GM12878 (cell line): ENCODE data around the gene DACH2. TPM values are rescaled to one million over a fixed set of nuclear protein-coding genes. Genes with fewer than 3 reads are reported as not detected.

Source experiments
- ATAC-seq: fragments of 200-7000 bp; cut with Tn5 transposase; 3 replicates; pipeline ENCODE4 v1.9.1; 2020; ENCODE audit warnings: mild to moderate bottlenecking, moderate library complexity
- BruUV-seq: library from RNA; stranded (reverse); fragments of 400-500 nt; replicated peaks from 2 replicates; lab custom pipeline; 2021; lab: Mats Ljungman, UMichigan
- CTCF ChIA-PET: fragments of 300-600 bp; sonication (Branson Sonifier 250); formaldehyde crosslinking; extraction: SDS; loops from one replicate; lab custom pipeline; 2021; ENCODE audit warnings: inconsistent platforms; lab: Yijun Ruan, JAX
- POLR2A ChIA-PET: fragments of 350-600 bp; formaldehyde crosslinking; extraction: SDS; loops from one replicate; lab custom pipeline; 2021; ENCODE audit warnings: inconsistent platforms; lab: Charles Lee
- RAD21 ChIA-PET: fragments of 300-600 bp; sonication (Branson Sonifier 250); formaldehyde crosslinking; loops from one replicate; lab custom pipeline; 2023; ENCODE audit warnings: antibody characterized with exemption; ENCODE audit not compliant: unreplicated experiment; lab: Charles Lee
- SMC1A ChIA-PET: fragments of 300-600 bp; sonication (Branson Sonifier 250); formaldehyde crosslinking; loops from one replicate; lab custom pipeline; 2023; ENCODE audit not compliant: unreplicated experiment, uncharacterized antibody; lab: Charles Lee
- DNase-seq: peaks from one replicate; pipeline ENCODE4 v3.0.0-alpha.2; 2011; ENCODE audit warnings: low read depth, low spot score
- FAIRE-seq: peaks from 3 replicates; lab custom pipeline; 2011; peaks lifted over from hg19 to GRCh38; lab: Jason Lieb, UNC
- H2AFZ ChIP-seq: 2 replicates; pipeline ENCODE4 v1.6.0; 2011; ENCODE audit warnings: low read depth, low read length, control low read depth; ENCODE audit not compliant: control insufficient read depth
- H3K27ac ChIP-seq: 2 replicates; pipeline ENCODE4 v1.5.1; 2011; ENCODE audit warnings: control low read depth; ENCODE audit not compliant: control insufficient read depth, insufficient read depth
- H3K27me3 ChIP-seq, 2 experiments: replicated peaks in 1 of 2; 2 replicates each; pipeline versions ENCODE4 v1.6.0 to v1.6.1; 2011; ENCODE audit warnings: low read length in 1 of 2; ENCODE audit not compliant: control insufficient read depth in 2 of 2, insufficient read depth in 2 of 2
- H3K36me3 ChIP-seq, 2 experiments: 2 replicates each; pipeline ENCODE4 v1.5.1; 2011; ENCODE audit warnings: low read length in 1 of 2; ENCODE audit not compliant: control insufficient read depth in 2 of 2, insufficient read depth in 2 of 2
- H3K4me1 ChIP-seq: 2 replicates; pipeline ENCODE4 v1.6.1; 2011; ENCODE audit warnings: mild to moderate bottlenecking, low read length, moderate library complexity, mixed read lengths; ENCODE audit not compliant: control insufficient read depth, insufficient read depth
- H3K4me2 ChIP-seq: 2 replicates; pipeline ENCODE4 v1.6.0; 2011; ENCODE audit warnings: control low read depth; ENCODE audit not compliant: control insufficient read depth, insufficient read depth
- H3K4me3 ChIP-seq: fragments of 200-600 bp; sonication (generic); 2 replicates; pipeline ENCODE4 v1.5.1; 2016
- H3K79me2 ChIP-seq: 2 replicates; pipeline ENCODE4 v1.6.0; 2011; ENCODE audit warnings: low read length; ENCODE audit not compliant: control insufficient read depth, insufficient read depth
- H3K9ac ChIP-seq: 2 replicates; pipeline ENCODE4 v1.8.0; 2011; ENCODE audit warnings: low read length, control low read depth, mixed read lengths; ENCODE audit not compliant: control insufficient read depth, insufficient read depth
- H3K9me3 ChIP-seq: replicated peaks from 3 replicates; pipeline ENCODE4 v1.5.1; 2011; ENCODE audit warnings: mild to moderate bottlenecking, low read length; ENCODE audit not compliant: control insufficient read depth, insufficient read depth
- H4K20me1 ChIP-seq: 2 replicates; pipeline ENCODE4 v1.6.0; 2011; ENCODE audit not compliant: control insufficient read depth, insufficient read depth
- BCL11A ChIP-seq: IDR thresholded peaks from 2 replicates; pipeline ENCODE4 v1.6.1; 2011; ENCODE audit warnings: low read depth, low read length
- CBFB ChIP-seq: IDR thresholded peaks from 2 replicates; pipeline ENCODE4 v1.6.1; 2016; ENCODE audit warnings: antibody characterized with exemption, low read depth
- EED ChIP-seq: sonication (generic); IDR thresholded peaks from 2 replicates; pipeline ENCODE4 v1.6.1; 2016; ENCODE audit warnings: antibody characterized with exemption, low read depth
- FOS ChIP-seq: IDR thresholded peaks from 3 replicates; pipeline ENCODE4 v1.6.1; 2011; ENCODE audit warnings: borderline replicate concordance; ENCODE audit not compliant: insufficient read length; ENCODE audit errors: extremely low read depth
- GATAD2B ChIP-seq: fragments of 450-650 bp; conservative IDR thresholded peaks from 2 replicates; pipeline ENCODE4 v1.6.1; 2017; ENCODE audit warnings: low read depth, mild to moderate bottlenecking, moderate library complexity
- JUND ChIP-seq: IDR thresholded peaks from 2 replicates; pipeline ENCODE4 v1.6.1; 2012; ENCODE audit warnings: low read depth, mild to moderate bottlenecking, low read length, improper control_type of control experiment, moderate library complexity
- RCOR1 ChIP-seq: conservative IDR thresholded peaks from 2 replicates; pipeline ENCODE4 v1.6.1; 2012; ENCODE audit warnings: low read depth, low read length, improper control_type of control experiment
- SUZ12 ChIP-seq: fragments of 200-600 bp; sonication (generic); IDR thresholded peaks from one replicate; pipeline ENCODE4 v1.6.1; 2018; ENCODE audit warnings: antibody characterized with exemption, mild to moderate bottlenecking; ENCODE audit not compliant: unreplicated experiment
- YY1 ChIP-seq: IDR thresholded peaks from 2 replicates; pipeline ENCODE4 v1.6.1; 2011; ENCODE audit warnings: low read depth, mild to moderate bottlenecking, low read length
- ZBED1 ChIP-seq: IDR thresholded peaks from 2 replicates; pipeline ENCODE4 v1.6.1; 2016; ENCODE audit warnings: borderline replicate concordance
- ZNF207 ChIP-seq: fragments of 450-650 bp; IDR thresholded peaks from 2 replicates; pipeline ENCODE4 v1.6.1; 2014; ENCODE audit warnings: antibody characterized with exemption, mild to moderate bottlenecking, borderline replicate concordance
- ZSCAN29 ChIP-seq: fragments of 450-650 bp; IDR thresholded peaks from 2 replicates; pipeline ENCODE4 v1.6.1; 2017; ENCODE audit warnings: mild to moderate bottlenecking, moderate library complexity
- WGBS: methylation state at CpG from one replicate; pipeline ENCODE4 v1.1.6; 2016; ENCODE audit warnings: low lambda C conversion rate; ENCODE audit not compliant: insufficient replicate concordance, insufficient coverage; ENCODE audit errors: missing lambda C conversion rate; 5-methylcytosine and 5-hydroxymethylcytosine counted together
- in situ Hi-C: fragments of 300-500 bp; cut with MboI; formaldehyde crosslinking; loops from 9 replicates; pipeline ENCODE4 v1.14.3; 2018; ENCODE audit warnings: mixed read lengths
- intact Hi-C: fragments of 100-400 bp; cut with micrococcal nuclease; formaldehyde crosslinking; loops from one replicate; pipeline ENCODE4 v1.14.2; 2022; ENCODE audit not compliant: unreplicated experiment
- polyA plus RNA-seq, 11 experiments: library from polyadenylated mRNA; depleted of rRNA in 4 of 11; unstranded in 6 of 11; stranded (reverse) in 5 of 11; fragments of >200 nt; fragmentation: Nextera tagmentation in 4 of 11; fragmentation: Illumina TruSeq in 1 of 11; extraction: Ambion mirVana in 4 of 11; extraction: Trizol in 1 of 11; gene quantifications; 1 replicate in 1 of 11; 2 replicates in 10 of 11; pipeline versions ENCODE4 v1.2.1 to v1.2.3, GENCODE V29; 2011 to 2016; ENCODE audit warnings: inconsistent platforms in 2 of 11, missing spikeins in 2 of 11, low read depth in 1 of 11
- total RNA-seq, 4 experiments: library from RNA; depleted of rRNA in 3 of 4; stranded (reverse); fragments of >200 nt in 3 of 4; fragmentation: Illumina TruSeq in 1 of 4; extraction: Trizol in 1 of 4; gene quantifications; 2 replicates each; pipeline versions ENCODE4 v1.2.1 to v1.2.3, GENCODE V29; 2013 to 2021
- TF ChIP-seq, protein P1 (sequence below): fragments of 450-650 bp; IDR thresholded peaks from 2 replicates; pipeline ENCODE4 v1.6.1; 2018; ENCODE audit warnings: mild to moderate bottlenecking, low read depth, moderate library complexity; ENCODE audit not compliant: partially characterized antibody
- TF ChIP-seq, protein P2 (sequence below): fragments of 450-650 bp; IDR thresholded peaks from 2 replicates; pipeline ENCODE4 v1.6.1; 2017; ENCODE audit warnings: mild to moderate bottlenecking
- TF ChIP-seq, protein P3 (sequence below): IDR thresholded peaks from 2 replicates; pipeline ENCODE4 v1.6.1; 2012; ENCODE audit warnings: low read depth, low read length, improper control_type of control experiment
- TF ChIP-seq, protein P4 (sequence below): fragments of 450-650 bp; IDR thresholded peaks from 2 replicates; pipeline ENCODE4 v1.6.1; 2016; ENCODE audit warnings: mild to moderate bottlenecking
- TF ChIP-seq, protein P5 (sequence below): IDR thresholded peaks from 2 replicates; pipeline ENCODE4 v1.6.1; 2012; ENCODE audit warnings: low read depth, low read length, improper control_type of control experiment

Gene DACH2
- total and polyA plus RNA-seq, 10 of the 15 experiments (the other 5 are each of a cell fraction or from before 2014, with no cell fraction given): 0.03 to 0.19 (median 0.07) TPM; not detected in 6

DNA sequence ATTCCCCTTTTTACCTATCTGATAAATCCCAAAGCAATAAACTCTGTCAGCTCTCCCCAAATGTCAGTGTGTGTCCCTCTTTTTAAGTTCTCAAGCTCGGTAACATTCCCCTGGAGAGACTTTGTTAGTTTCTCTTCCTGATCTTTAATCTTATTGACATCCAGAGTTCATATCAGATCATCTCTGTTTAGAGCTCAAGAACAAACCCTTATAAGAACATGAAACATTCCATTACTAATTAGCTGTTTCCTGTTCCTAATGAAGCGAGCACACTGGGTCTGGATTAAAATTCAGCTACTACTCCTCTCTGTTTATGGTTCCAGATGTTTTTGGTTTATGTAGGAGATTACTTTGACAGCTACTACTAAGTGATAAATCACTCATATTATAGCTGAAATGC, 681.5 kb downstream of the DACH2 start:
- DNase-seq: no peak
- intact Hi-C loops: no loop called here
- no peak overlapping the region for H3K27ac ChIP-seq
- CTCF ChIA-PET: no interaction called here
- SMC1A ChIA-PET: interaction anchor here (0.8 kb wide), 1 partner anchor 10 kb away, joined by 3 read pairs; no protein-coding TSS in a partner anchor
- no peak overlapping the region for H3K9ac ChIP-seq
- ATAC-seq: no peak
- H3K4me1 ChIP-seq: no peaks in the 10 kb centered on the region
- no peaks in the 10 kb centered on the region for H3K36me3 ChIP-seq
- TF ChIP-seq GATAD2B (no peak), ZSCAN29 (no peak), RCOR1 (no peak), ZNF207 (no peak), EED (no peak), JUND (no peak), ZBED1 (no peak), SUZ12 (no peak), YY1 (no peak), CBFB (no peak), FOS (no peak), BCL11A (no peak)
- TF ChIP-seq, protein P1, sequence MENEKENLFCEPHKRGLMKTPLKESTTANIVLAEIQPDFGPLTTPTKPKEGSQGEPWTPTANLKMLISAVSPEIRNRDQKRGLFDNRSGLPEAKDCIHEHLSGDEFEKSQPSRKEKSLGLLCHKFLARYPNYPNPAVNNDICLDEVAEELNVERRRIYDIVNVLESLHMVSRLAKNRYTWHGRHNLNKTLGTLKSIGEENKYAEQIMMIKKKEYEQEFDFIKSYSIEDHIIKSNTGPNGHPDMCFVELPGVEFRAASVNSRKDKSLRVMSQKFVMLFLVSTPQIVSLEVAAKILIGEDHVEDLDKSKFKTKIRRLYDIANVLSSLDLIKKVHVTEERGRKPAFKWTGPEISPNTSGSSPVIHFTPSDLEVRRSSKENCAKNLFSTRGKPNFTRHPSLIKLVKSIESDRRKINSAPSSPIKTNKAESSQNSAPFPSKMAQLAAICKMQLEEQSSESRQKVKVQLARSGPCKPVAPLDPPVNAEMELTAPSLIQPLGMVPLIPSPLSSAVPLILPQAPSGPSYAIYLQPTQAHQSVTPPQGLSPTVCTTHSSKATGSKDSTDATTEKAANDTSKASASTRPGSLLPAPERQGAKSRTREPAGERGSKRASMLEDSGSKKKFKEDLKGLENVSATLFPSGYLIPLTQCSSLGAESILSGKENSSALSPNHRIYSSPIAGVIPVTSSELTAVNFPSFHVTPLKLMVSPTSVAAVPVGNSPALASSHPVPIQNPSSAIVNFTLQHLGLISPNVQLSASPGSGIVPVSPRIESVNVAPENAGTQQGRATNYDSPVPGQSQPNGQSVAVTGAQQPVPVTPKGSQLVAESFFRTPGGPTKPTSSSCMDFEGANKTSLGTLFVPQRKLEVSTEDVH: no peak
- TF ChIP-seq, protein P2, sequence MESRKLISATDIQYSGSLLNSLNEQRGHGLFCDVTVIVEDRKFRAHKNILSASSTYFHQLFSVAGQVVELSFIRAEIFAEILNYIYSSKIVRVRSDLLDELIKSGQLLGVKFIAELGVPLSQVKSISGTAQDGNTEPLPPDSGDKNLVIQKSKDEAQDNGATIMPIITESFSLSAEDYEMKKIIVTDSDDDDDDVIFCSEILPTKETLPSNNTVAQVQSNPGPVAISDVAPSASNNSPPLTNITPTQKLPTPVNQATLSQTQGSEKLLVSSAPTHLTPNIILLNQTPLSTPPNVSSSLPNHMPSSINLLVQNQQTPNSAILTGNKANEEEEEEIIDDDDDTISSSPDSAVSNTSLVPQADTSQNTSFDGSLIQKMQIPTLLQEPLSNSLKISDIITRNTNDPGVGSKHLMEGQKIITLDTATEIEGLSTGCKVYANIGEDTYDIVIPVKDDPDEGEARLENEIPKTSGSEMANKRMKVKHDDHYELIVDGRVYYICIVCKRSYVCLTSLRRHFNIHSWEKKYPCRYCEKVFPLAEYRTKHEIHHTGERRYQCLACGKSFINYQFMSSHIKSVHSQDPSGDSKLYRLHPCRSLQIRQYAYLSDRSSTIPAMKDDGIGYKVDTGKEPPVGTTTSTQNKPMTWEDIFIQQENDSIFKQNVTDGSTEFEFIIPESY: no peak
- TF ChIP-seq, protein P3, sequence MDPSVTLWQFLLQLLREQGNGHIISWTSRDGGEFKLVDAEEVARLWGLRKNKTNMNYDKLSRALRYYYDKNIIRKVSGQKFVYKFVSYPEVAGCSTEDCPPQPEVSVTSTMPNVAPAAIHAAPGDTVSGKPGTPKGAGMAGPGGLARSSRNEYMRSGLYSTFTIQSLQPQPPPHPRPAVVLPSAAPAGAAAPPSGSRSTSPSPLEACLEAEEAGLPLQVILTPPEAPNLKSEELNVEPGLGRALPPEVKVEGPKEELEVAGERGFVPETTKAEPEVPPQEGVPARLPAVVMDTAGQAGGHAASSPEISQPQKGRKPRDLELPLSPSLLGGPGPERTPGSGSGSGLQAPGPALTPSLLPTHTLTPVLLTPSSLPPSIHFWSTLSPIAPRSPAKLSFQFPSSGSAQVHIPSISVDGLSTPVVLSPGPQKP: no peak
- TF ChIP-seq, protein P4, sequence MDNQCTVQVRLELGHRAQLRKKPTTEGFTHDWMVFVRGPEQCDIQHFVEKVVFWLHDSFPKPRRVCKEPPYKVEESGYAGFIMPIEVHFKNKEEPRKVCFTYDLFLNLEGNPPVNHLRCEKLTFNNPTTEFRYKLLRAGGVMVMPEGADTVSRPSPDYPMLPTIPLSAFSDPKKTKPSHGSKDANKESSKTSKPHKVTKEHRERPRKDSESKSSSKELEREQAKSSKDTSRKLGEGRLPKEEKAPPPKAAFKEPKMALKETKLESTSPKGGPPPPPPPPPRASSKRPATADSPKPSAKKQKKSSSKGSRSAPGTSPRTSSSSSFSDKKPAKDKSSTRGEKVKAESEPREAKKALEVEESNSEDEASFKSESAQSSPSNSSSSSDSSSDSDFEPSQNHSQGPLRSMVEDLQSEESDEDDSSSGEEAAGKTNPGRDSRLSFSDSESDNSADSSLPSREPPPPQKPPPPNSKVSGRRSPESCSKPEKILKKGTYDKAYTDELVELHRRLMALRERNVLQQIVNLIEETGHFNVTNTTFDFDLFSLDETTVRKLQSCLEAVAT: no peak
- TF ChIP-seq, protein P5, sequence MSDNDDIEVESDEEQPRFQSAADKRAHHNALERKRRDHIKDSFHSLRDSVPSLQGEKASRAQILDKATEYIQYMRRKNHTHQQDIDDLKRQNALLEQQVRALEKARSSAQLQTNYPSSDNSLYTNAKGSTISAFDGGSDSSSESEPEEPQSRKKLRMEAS: no peak
- H3K9me3 ChIP-seq: no peaks in the 10 kb centered on the region
- H3K27me3 ChIP-seq: no peaks in the 10 kb centered on the region
- no peak overlapping the region for H3K4me2 ChIP-seq
- no peaks in the 10 kb centered on the region for H4K20me1 ChIP-seq
- FAIRE-seq: no peak
- BruUV-seq: no TSS peak
- RAD21 ChIA-PET: no interaction called here
- POLR2A ChIA-PET: no interaction called here
- WGBS: 13% methylated on average over 2 of the region's 2 CpGs
- in situ Hi-C loops: no loop called here
- no peak overlapping the region for H2AFZ ChIP-seq
- no peaks in the 10 kb centered on the region for H3K79me2 ChIP-seq
- H3K4me3 ChIP-seq: no peak overlapping the region
